Trophoblast cell (in vitro differentiated cells and primary cell): ENCODE results near the gene CDCA7L.
"Not testable (repeated sequence)": the region's sequence is repeated elsewhere in the genome, so short reads cannot be mapped to it uniquely, and the experiment has no call there.

Experiments used
- DNase-seq, 2 donors: peaks; one replicate each; pipeline ENCODE4 v3.0.0-alpha.2; 2016
- H2AFZ ChIP-seq: 2 replicates; pipeline ENCODE4 v1.6.1; 2013; ENCODE audit warnings: low read length, moderate library complexity, mild to moderate bottlenecking; ENCODE audit not compliant: insufficient read depth, poor library complexity
- H2AK5ac ChIP-seq: 2 replicates; pipeline ENCODE4 v1.6.1; 2013; ENCODE audit warnings: mild to moderate bottlenecking, low read length
- H2BK120ac ChIP-seq: 2 replicates; pipeline ENCODE4 v1.6.1; 2013; ENCODE audit warnings: low read length, mild to moderate bottlenecking, moderate library complexity; ENCODE audit not compliant: insufficient read depth, poor library complexity
- H2BK12ac ChIP-seq: 2 replicates; pipeline ENCODE4 v1.6.1; 2013; ENCODE audit warnings: mild to moderate bottlenecking, low read length, moderate library complexity
- H2BK5ac ChIP-seq: 2 replicates; pipeline ENCODE4 v1.6.1; 2013; ENCODE audit warnings: low read length, low read depth, moderate library complexity, mild to moderate bottlenecking; ENCODE audit not compliant: poor library complexity
- H3K14ac ChIP-seq: 2 replicates; pipeline ENCODE4 v1.6.1; 2013; ENCODE audit warnings: mild to moderate bottlenecking, low read length
- H3K18ac ChIP-seq: 2 replicates; pipeline ENCODE4 v1.6.1; 2013; ENCODE audit warnings: mild to moderate bottlenecking, low read length
- H3K23ac ChIP-seq: 2 replicates; pipeline ENCODE4 v1.6.1; 2013; ENCODE audit warnings: low read length
- H3K27ac ChIP-seq: 2 replicates; pipeline ENCODE4 v1.5.1; 2013; ENCODE audit warnings: low read depth, mild to moderate bottlenecking, inconsistent platforms, low read length, moderate library complexity
- H3K27me3 ChIP-seq: 2 replicates; pipeline ENCODE4 v1.6.1; 2013; ENCODE audit warnings: inconsistent platforms, mild to moderate bottlenecking, low read length, moderate library complexity; ENCODE audit not compliant: insufficient read depth
- H3K36me3 ChIP-seq, 2 experiments: 1 replicate in 1 of 2; 2 replicates in 1 of 2; pipeline ENCODE4 v1.6.1; 2013; ENCODE audit warnings: low read length in 2 of 2, mild to moderate bottlenecking in 2 of 2, moderate library complexity in 1 of 2; ENCODE audit not compliant: insufficient read depth in 2 of 2, control insufficient read depth in 1 of 2
- H3K4ac ChIP-seq: 2 replicates; pipeline ENCODE4 v1.6.1; 2013; ENCODE audit warnings: low read depth, mild to moderate bottlenecking, low read length, moderate library complexity
- H3K4me1 ChIP-seq, 2 experiments: 1 replicate in 1 of 2; 2 replicates in 1 of 2; pipeline ENCODE4 v1.6.1; 2013; ENCODE audit warnings: low read length in 2 of 2, mild to moderate bottlenecking in 2 of 2, moderate library complexity in 1 of 2; ENCODE audit not compliant: insufficient read depth in 2 of 2, control insufficient read depth in 1 of 2
- H3K4me2 ChIP-seq: 2 replicates; pipeline ENCODE4 v1.6.1; 2013; ENCODE audit warnings: inconsistent platforms, mild to moderate bottlenecking, low read length, moderate library complexity
- H3K4me3 ChIP-seq: 2 replicates; pipeline ENCODE4 v1.5.1; 2013; ENCODE audit warnings: mild to moderate bottlenecking, low read depth, low read length, inconsistent platforms
- H3K79me1 ChIP-seq: one replicate; pipeline ENCODE4 v1.6.1; 2013; ENCODE audit warnings: low read length
- H3K79me2 ChIP-seq: 2 replicates; pipeline ENCODE4 v1.6.1; 2013; ENCODE audit warnings: low read length, mild to moderate bottlenecking; ENCODE audit not compliant: control insufficient read depth, insufficient read depth, poor library complexity
- H3K9ac ChIP-seq: 2 replicates; pipeline ENCODE4 v1.6.1; 2013; ENCODE audit warnings: mild to moderate bottlenecking, low read length
- H3K9me3 ChIP-seq: 2 replicates; pipeline ENCODE4 v1.6.1; 2013; ENCODE audit warnings: low read depth, mild to moderate bottlenecking, control low read depth, inconsistent platforms, low read length; ENCODE audit not compliant: insufficient read depth
- H4K12ac ChIP-seq: 2 replicates; pipeline ENCODE4 v1.6.1; 2013; ENCODE audit warnings: low read depth, mild to moderate bottlenecking, low read length, moderate library complexity
- H4K8ac ChIP-seq: 2 replicates; pipeline ENCODE4 v1.6.1; 2013; ENCODE audit warnings: low read depth, mild to moderate bottlenecking, low read length, moderate library complexity
- H4K91ac ChIP-seq: one replicate; pipeline ENCODE4 v1.6.1; 2013; ENCODE audit warnings: low read depth, mild to moderate bottlenecking, low read length, moderate library complexity
- WGBS: extraction: QIAGEN DNeasy Blood & Tissue Kit; methylation state at CpG from one replicate; pipeline ENCODE4 v1.1.7; 2013; ENCODE audit warnings: missing lambda C conversion rate; ENCODE audit not compliant: insufficient read length, insufficient coverage; ENCODE audit errors: extremely low coverage; 5-methylcytosine and 5-hydroxymethylcytosine counted together

The CDCA7L gene

DNA sequence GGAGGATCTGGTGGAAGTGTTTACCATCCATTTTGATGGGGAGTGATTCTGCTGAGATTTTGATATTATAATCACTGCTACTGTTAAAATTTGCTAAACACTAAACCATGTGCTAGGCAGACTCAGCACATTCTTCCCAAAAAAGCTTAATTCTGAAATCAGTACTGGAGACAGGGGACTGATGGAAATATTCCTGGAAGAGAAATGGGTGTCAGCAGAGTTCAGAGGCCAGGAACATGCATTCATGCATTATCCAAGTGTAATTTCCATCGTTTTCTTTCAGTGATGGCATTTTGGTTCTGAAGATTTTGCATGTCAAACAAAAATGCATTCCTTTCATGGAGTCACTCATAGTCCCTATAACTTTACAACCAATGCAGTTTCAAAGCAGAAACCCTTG is 79.0 kb downstream of the CDCA7L start:
- H2BK12ac ChIP-seq, result no peak overlapping the region
- no peak overlapping the region for H3K23ac ChIP-seq
- H3K9me3 ChIP-seq, result peaks cover under 1% of the 10 kb centered on the region
- no peak overlapping the region for H2BK5ac ChIP-seq
- H3K14ac ChIP-seq, result no peak overlapping the region
- no peak overlapping the region for H4K91ac ChIP-seq
- no peak overlapping the region for H4K8ac ChIP-seq
- H3K9ac ChIP-seq, result no peak overlapping the region
- DNase-seq, result no peak
- H2AK5ac ChIP-seq, result no peak overlapping the region
- H3K4me1 ChIP-seq, result no peaks in the 10 kb centered on the region
- no peak overlapping the region for H3K4me2 ChIP-seq
- H3K27me3 ChIP-seq, result no peaks in the 10 kb centered on the region
- no peaks in the 10 kb centered on the region for H3K79me1 ChIP-seq
- H3K18ac ChIP-seq, result no peak overlapping the region
- H3K4ac ChIP-seq, result no peak overlapping the region
- WGBS, result no CpG with 5 or more reads among the region's 1 CpG
- H2BK120ac ChIP-seq, result no peak overlapping the region
- H2AFZ ChIP-seq, result no peak overlapping the region
- no peak overlapping the region for H3K27ac ChIP-seq
- H3K79me2 ChIP-seq, result no peaks in the 10 kb centered on the region
- no peaks in the 10 kb centered on the region for H3K36me3 ChIP-seq
- no peak overlapping the region for H4K12ac ChIP-seq
- H3K4me3 ChIP-seq, result no peak overlapping the region

DNA sequence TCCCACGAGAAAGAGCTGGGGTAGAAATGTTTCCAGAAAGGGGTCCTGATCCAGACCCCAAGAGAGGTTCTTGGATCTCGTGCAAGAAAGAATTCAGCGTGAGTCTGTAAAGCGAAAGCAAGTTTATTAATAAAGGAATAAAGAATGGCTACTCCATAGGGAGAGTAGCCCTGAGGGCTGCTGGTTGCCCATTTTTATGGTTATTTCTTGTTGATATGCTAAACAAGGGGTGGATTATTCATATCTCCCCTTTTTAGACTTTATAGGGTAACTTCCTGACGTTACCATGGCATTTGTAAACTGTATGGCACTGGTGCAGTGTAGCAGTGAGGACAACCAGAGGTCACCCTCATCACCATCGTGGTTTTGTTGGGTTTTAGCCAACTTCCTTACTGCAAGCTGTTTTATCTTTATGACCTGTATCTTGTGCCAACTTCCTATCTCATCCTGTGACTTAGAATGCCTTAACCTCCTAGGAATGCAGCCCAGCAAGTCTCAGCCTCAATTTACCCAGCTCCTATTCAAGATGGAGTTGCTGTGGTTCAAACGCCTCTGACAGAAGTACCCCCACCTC is 80.0 kb downstream of the CDCA7L start:
- H3K4me1 ChIP-seq, H3K36me3 ChIP-seq, H2BK5ac ChIP-seq, H4K8ac ChIP-seq, H3K14ac ChIP-seq, H3K79me1 ChIP-seq, H3K79me2 ChIP-seq, H3K27me3 ChIP-seq, H2AK5ac ChIP-seq, H3K9me3 ChIP-seq, H2BK12ac ChIP-seq, H3K4me2 ChIP-seq, H3K4ac ChIP-seq, H2AFZ ChIP-seq, H3K4me3 ChIP-seq, H4K12ac ChIP-seq, DNase-seq, H2BK120ac ChIP-seq, H4K91ac ChIP-seq, H3K27ac ChIP-seq, H3K23ac ChIP-seq, H3K9ac ChIP-seq, H3K18ac ChIP-seq: not testable (repeated sequence)
- no CpG with 5 or more reads among the region's 7 CpGs for WGBS

DNA sequence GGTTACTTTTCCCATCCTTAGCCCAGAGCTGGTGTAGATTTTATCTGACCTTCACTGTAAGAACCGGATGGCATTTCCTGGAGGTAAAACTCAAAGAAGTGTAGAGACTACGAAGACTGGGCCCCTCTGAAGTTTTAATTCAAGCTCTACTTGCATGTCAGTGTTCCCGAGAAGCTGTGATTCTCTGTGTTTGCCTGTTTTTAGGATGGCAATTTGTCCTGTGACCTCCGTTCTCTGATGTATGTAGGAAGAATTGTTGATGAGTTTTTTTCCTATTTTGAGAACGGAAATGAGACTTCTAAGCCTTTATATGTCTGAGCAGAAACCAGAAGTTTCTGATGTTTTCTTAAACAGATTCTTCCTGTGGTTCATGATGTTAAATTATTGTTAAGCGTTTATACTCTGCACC is 94.1 kb downstream of the CDCA7L start:
- Histone ChIP-seq H4K12ac (no peak overlapping the region), H3K27ac (no peak overlapping the region), H2BK120ac (no peak overlapping the region), H3K9me3 (no peaks in the 10 kb centered on the region), H3K23ac (no peak overlapping the region), H3K4me1 (peaks cover 1 to 3% of the 10 kb centered on the region in 2 experiments), H3K79me1 (no peaks in the 10 kb centered on the region), H3K9ac (no peak overlapping the region), H2BK5ac (no peak overlapping the region), H3K18ac (no peak overlapping the region), H3K4ac (no peak overlapping the region), H3K27me3 (no peaks in the 10 kb centered on the region), H3K4me3 (no peak overlapping the region), H2AFZ (no peak overlapping the region), H4K91ac (no peak overlapping the region), H3K79me2 (no peaks in the 10 kb centered on the region), H3K14ac (no peak overlapping the region), H3K36me3 (no peaks in the 10 kb centered on the region), H2AK5ac (no peak overlapping the region), H4K8ac (no peak overlapping the region), H2BK12ac (no peak overlapping the region), H3K4me2 (no peak overlapping the region)
- WGBS, result no CpG with 5 or more reads among the region's 6 CpGs
- peak in 1 of 2 donors; percentile 13 for DNase-seq
